ENCODE results near the gene DNASE1.

DNASE1 gene

GRCh38 chr16:3671424-3671823 is 16.9 kb downstream of the DNASE1 start:
- TF ChIP-seq ZBTB7A (IDR thresholded peaks at IDR 0.05; ENCODE audit: low read depth) (no peak), TCF12 (IDR thresholded peaks at IDR 0.05; ENCODE audit: low read depth) (no peak), CREB1 (IDR thresholded peaks at IDR 0.05; ENCODE audit: low read depth) (no peak), YY1 (IDR thresholded peaks at IDR 0.05; ENCODE audit: low read depth) (no peak), EGR1 (IDR thresholded peaks at IDR 0.05) (no peak), RAD21 (IDR thresholded peaks at IDR 0.05; ENCODE audit: low read depth) (no peak), TEAD4 (IDR thresholded peaks at IDR 0.05) (no peak)

DNA sequence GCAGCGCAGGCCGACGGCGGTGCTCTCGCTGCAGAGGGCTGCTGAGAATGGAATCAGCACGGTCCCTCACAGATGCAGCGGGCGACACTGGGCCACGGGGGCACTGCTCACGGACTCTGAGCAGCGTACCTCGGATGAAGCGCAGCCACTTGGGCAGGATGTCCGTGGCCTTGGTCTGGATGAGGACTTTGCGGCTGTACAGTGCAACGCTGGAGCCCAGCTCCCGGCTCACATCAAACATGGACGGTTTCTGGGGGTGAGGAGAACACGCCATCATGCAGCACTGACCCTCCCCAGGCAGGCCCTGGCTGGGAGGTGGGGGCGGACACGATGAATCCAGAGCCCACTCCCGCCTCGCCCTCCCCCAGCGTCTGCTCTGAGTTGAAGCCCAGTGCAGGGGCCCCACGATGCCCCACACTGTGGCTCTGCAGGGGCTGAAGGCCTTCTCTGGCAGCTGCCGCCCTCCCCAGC is 18.1 kb downstream of the DNASE1 start:
- TF ChIP-seq MAX (IDR thresholded peaks at IDR 0.05) (no peak), ZBTB7A (IDR thresholded peaks at IDR 0.05; ENCODE audit: low read depth) (no peak), CEBPB (IDR thresholded peaks at IDR 0.05) (no peak), EGR1 (IDR thresholded peaks at IDR 0.05) (no peak), RAD21 (IDR thresholded peaks at IDR 0.05; ENCODE audit: low read depth) (no peak), EP300 (IDR thresholded peaks at IDR 0.05; ENCODE audit: borderline replicate concordance) (no peak), TEAD4 (IDR thresholded peaks at IDR 0.05) (no peak), TCF12 (IDR thresholded peaks at IDR 0.05; ENCODE audit: low read depth) (no peak), FOXM1 (IDR thresholded peaks at IDR 0.05; ENCODE audit: borderline replicate concordance, low read depth) (no peak), YY1 (IDR thresholded peaks at IDR 0.05; ENCODE audit: low read depth) (no peak), TAF1 (IDR thresholded peaks at IDR 0.05; ENCODE audit: low read depth) (no peak), USF1 (IDR thresholded peaks at IDR 0.05) (no peak), NFIC (IDR thresholded peaks at IDR 0.05) (no peak), CREB1 (IDR thresholded peaks at IDR 0.05; ENCODE audit: low read depth) (no peak)
- TF ChIP-seq, protein P1, sequence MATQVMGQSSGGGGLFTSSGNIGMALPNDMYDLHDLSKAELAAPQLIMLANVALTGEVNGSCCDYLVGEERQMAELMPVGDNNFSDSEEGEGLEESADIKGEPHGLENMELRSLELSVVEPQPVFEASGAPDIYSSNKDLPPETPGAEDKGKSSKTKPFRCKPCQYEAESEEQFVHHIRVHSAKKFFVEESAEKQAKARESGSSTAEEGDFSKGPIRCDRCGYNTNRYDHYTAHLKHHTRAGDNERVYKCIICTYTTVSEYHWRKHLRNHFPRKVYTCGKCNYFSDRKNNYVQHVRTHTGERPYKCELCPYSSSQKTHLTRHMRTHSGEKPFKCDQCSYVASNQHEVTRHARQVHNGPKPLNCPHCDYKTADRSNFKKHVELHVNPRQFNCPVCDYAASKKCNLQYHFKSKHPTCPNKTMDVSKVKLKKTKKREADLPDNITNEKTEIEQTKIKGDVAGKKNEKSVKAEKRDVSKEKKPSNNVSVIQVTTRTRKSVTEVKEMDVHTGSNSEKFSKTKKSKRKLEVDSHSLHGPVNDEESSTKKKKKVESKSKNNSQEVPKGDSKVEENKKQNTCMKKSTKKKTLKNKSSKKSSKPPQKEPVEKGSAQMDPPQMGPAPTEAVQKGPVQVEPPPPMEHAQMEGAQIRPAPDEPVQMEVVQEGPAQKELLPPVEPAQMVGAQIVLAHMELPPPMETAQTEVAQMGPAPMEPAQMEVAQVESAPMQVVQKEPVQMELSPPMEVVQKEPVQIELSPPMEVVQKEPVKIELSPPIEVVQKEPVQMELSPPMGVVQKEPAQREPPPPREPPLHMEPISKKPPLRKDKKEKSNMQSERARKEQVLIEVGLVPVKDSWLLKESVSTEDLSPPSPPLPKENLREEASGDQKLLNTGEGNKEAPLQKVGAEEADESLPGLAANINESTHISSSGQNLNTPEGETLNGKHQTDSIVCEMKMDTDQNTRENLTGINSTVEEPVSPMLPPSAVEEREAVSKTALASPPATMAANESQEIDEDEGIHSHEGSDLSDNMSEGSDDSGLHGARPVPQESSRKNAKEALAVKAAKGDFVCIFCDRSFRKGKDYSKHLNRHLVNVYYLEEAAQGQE (IDR thresholded peaks at IDR 0.05; ENCODE audit: low read depth): no peak

- no peak for TF ChIP-seq ZBTB7A (IDR thresholded peaks at IDR 0.05; ENCODE audit: low read depth)
- TF ChIP-seq, protein P1 (IDR thresholded peaks at IDR 0.05; ENCODE audit: low read depth): no peak
- TF ChIP-seq FOXM1 (IDR thresholded peaks at IDR 0.05; ENCODE audit: borderline replicate concordance, low read depth): no peak
- TF ChIP-seq TCF12 (IDR thresholded peaks at IDR 0.05; ENCODE audit: low read depth): no peak
- no peak for TF ChIP-seq MAX (IDR thresholded peaks at IDR 0.05)
- TF ChIP-seq TEAD4 (IDR thresholded peaks at IDR 0.05): no peak
- no peak for TF ChIP-seq TAF1 (IDR thresholded peaks at IDR 0.05; ENCODE audit: low read depth)
- no peak for TF ChIP-seq USF1 (IDR thresholded peaks at IDR 0.05)
- TF ChIP-seq CREB1 (IDR thresholded peaks at IDR 0.05; ENCODE audit: low read depth): no peak
- no peak for TF ChIP-seq CEBPB (IDR thresholded peaks at IDR 0.05)
- no peak for TF ChIP-seq EP300 (IDR thresholded peaks at IDR 0.05; ENCODE audit: borderline replicate concordance)
- TF ChIP-seq NFIC (IDR thresholded peaks at IDR 0.05): no peak
These were observed 18.7 kb downstream of the DNASE1 start for GRCh38 chr16:3673201-3673600.

DNA sequence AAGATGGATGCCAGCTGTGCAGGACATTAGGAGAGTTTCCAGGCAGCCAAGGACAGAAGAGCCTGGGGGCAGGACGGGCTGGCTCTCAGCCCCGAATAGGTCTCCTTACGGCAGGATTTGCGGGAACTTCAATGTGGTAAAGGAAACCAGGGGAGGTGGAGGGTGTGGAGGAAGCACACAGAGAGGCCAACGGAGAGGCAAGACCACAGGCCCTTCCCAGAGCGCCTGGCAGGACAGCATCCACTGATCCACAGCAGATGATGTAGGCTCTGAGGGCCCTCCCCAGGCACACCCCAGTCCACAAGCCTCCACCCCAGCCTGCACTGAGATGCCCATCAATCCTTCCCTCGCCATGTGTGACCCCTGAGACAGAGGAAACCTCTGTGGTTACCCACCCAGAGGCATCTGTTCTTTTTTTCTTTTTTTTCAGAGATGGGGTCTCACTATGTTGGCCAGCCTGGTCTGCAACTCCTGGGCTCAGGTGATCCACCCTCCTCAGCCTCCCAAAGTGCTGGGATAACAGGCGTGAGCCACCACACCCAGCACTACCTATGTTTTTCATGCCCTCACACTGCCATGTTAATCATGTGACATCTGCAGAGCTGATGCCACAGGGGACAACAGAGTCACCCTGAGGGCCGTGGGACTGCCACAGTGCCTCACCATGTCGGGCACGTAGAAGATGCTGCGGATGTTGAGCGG is 19.3 kb downstream of the DNASE1 start:
- no peak for TF ChIP-seq CEBPB (IDR thresholded peaks at IDR 0.05)
- TF ChIP-seq CREB1 (IDR thresholded peaks at IDR 0.05; ENCODE audit: low read depth): no peak
- no peak for TF ChIP-seq TCF12 (IDR thresholded peaks at IDR 0.05; ENCODE audit: low read depth)
- no peak for TF ChIP-seq YY1 (IDR thresholded peaks at IDR 0.05; ENCODE audit: low read depth)
- no peak for TF ChIP-seq MAX (IDR thresholded peaks at IDR 0.05)
- TF ChIP-seq, protein P1 (IDR thresholded peaks at IDR 0.05; ENCODE audit: low read depth): no peak
- TF ChIP-seq ZBTB7A (IDR thresholded peaks at IDR 0.05; ENCODE audit: low read depth): no peak
- TF ChIP-seq TAF1 (IDR thresholded peaks at IDR 0.05; ENCODE audit: low read depth): no peak
- no peak for TF ChIP-seq RAD21 (IDR thresholded peaks at IDR 0.05; ENCODE audit: low read depth)
- no peak for TF ChIP-seq FOXM1 (IDR thresholded peaks at IDR 0.05; ENCODE audit: borderline replicate concordance, low read depth)
- TF ChIP-seq USF1 (IDR thresholded peaks at IDR 0.05): no peak
- no peak for TF ChIP-seq TEAD4 (IDR thresholded peaks at IDR 0.05)
- TF ChIP-seq EP300 (IDR thresholded peaks at IDR 0.05; ENCODE audit: borderline replicate concordance): no peak
- no peak for TF ChIP-seq NFIC (IDR thresholded peaks at IDR 0.05)
